Natural killer cell treated with Interleukin-12 subunit alpha and Interleukin-12 subunit beta and Interleukin-15 and Interleukin-18, amount 100 ng/mL, for 72 hours (primary cell): ENCODE data around the gene SLC29A3. TPM values are rescaled to one million over a fixed set of nuclear protein-coding genes. Genes with fewer than 3 reads are reported as not detected.

Source experiments
- ATAC-seq, 2 donors: fragments of 150-1000 bp; cut with Tn5 transposase in 1 of 2; sonication (Bioruptor Pico), chemical (Tn5 transposase) in 1 of 2; 2 replicates each; pipeline ENCODE4 v1.10.0; 2021
- DNase-seq: peaks from one replicate; pipeline ENCODE4 v3.0.0; 2022; ENCODE audit warnings: low spot score
- H3K27ac Mint-ChIP-seq, 2 donors: 1 replicate in 1 of 2; 2 replicates in 1 of 2; pipeline ENCODE4 v1.8.0; 2022; ENCODE audit warnings: mixed read lengths in 2 of 2, mild to moderate bottlenecking in 1 of 2, moderate library complexity in 1 of 2
- H3K27me3 Mint-ChIP-seq, 2 donors: 1 replicate in 1 of 2; 2 replicates in 1 of 2; pipeline ENCODE4 v1.8.0; 2022; ENCODE audit warnings: mixed read lengths in 2 of 2
- H3K36me3 Mint-ChIP-seq: one replicate; pipeline ENCODE4 v1.8.0; 2022; ENCODE audit warnings: mixed read lengths
- H3K4me1 Mint-ChIP-seq, 2 donors: 1 replicate in 1 of 2; 2 replicates in 1 of 2; pipeline ENCODE4 v1.8.0; 2022; ENCODE audit warnings: low read depth in 2 of 2, mixed read lengths in 2 of 2, mild to moderate bottlenecking in 1 of 2
- H3K4me3 Mint-ChIP-seq: one replicate; pipeline ENCODE4 v1.8.0; 2022; ENCODE audit warnings: mixed read lengths
- H3K9me3 Mint-ChIP-seq: 2 replicates; pipeline ENCODE4 v1.8.0; 2022; ENCODE audit warnings: mixed read lengths
- total RNA-seq, 2 donors: library from RNA; stranded (reverse); gene quantifications; one replicate each; pipeline ENCODE4 v1.2.3, GENCODE V29; 2022

SLC29A3 gene
- total RNA-seq, 2 donors from 2014 or later, result 3.4 to 3.6 TPM

DNA sequence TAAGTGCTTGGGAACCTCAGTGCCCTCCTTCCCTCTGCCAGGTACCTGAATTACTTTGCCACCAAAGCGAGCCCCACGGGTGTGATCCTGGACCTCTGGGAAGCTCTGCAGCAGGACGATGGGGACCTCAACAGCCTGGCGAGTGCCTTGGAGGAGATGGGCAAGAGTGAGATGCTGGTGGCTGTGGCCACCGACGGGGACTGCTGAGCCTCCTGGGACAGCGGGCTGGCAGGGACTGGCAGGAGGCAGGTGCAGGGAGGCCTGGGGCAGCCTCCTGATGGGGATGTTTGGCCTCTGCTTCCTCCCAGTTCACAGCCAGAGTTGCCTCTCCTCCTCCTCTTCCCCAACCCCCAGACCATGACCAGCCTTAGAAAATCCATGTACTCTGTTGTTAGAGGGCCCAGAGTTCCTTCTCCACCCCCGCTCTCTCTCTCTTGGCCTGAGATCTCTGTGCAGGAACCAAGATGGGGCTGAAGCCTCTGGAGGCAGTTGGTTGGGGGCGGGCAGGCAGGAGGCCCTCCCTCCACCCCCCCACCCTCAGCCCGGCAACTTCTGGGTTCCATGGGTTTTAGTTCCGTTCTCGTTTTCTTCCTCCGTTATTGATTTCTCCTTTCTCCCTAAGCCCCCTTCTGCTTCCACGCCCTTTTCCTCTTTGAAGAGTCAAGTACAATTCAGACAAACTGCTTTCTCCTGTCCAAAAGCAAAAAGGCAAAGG is 19.8 kb upstream of the SLC29A3 start:
- ATAC-seq, result no peak
- Mint-ChIP-seq H3K27me3 (peaks cover 8 to 10% of the 10 kb centered on the region in 2 donors), H3K9me3 (no peaks in the 10 kb centered on the region), H3K4me1 (peaks cover 0 to 3% of the 10 kb centered on the region in 2 donors), H3K4me3 (no peak overlapping the region), H3K27ac (no peak overlapping the region), H3K36me3 (no peaks in the 10 kb centered on the region)
- DNase-seq, result no peak

DNA sequence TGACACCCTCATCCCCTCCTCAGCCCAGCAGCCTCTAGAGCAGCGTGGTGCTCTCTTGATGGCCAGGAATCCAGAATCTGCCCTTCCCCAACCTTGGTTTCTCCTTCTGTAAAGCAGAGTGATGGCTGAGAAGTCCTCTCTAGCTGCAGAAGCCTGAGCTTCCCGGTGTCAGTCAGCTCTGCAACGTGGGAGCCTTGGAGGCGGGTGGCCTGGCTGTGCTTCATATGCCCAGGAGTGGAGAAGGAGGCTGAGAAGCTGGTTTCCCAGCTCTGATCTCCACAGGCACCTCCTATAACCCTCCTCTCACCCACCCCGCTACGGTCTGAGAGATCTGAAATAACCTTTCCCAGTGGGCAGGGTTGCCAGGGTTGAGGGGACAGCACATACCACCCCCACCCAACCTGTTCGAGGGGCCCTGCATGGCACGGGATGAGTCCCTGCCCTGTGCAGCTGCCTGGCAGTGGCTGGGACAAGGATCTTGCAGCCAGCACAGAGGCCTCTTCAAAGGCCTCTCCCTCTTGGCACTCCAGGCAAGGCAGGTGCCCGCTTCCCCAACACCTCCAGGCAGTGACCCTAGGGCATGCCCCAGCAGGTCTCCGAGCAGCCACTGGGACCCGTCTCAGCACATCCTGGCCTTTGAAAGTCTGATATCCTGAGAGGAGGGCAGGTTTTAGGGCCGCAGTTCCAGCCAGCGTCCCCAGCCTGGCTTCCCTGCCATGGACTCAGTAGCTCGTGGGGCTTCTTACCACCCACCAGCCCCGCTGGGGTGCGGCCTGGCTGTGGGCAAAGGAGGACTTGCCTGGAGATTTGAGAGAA is 18.3 kb upstream of the SLC29A3 start:
- Mint-ChIP-seq H3K4me1 (peaks cover 0 to 3% of the 10 kb centered on the region in 2 donors), H3K27me3 (peaks cover 5 to 7% of the 10 kb centered on the region in 2 donors), H3K27ac (no peak overlapping the region), H3K9me3 (no peaks in the 10 kb centered on the region), H3K4me3 (no peak overlapping the region), H3K36me3 (no peaks in the 10 kb centered on the region)
- ATAC-seq (no peak), DNase-seq (no peak)

DNA sequence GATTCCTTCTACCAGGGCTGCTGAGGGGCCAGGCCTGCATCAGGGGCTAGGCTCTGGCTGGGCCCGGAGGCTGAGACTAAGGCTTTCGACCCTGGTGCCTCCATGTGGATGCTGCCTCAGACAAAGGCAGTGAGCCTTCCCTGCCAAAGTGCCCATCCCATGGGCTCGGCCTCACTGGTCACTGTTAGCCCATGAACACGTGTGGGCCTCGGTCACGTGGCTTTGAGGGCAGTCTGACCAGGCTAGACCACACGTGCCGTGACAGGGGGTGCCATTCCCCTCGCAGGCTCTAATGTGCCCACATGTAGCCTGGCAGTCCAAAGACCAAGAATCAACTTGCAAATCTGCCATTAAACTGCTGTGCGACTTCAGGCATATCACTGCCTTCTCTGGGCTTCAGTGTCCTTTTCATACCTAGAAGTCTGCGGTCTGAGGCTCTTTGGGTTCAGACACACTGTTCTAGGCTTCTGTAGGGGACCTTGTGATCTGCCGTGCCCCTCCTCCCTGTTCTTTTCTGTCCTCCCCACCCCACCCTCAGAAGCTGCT is 17.6 kb upstream of the SLC29A3 start:
- Mint-ChIP-seq H3K27me3 (peaks cover 5 to 7% of the 10 kb centered on the region in 2 donors), H3K27ac (no peak overlapping the region), H3K9me3 (no peaks in the 10 kb centered on the region), H3K36me3 (no peaks in the 10 kb centered on the region), H3K4me1 (peaks cover 0 to 3% of the 10 kb centered on the region in 2 donors), H3K4me3 (no peak overlapping the region)
- DNase-seq (no peak), ATAC-seq (no peak)

DNA sequence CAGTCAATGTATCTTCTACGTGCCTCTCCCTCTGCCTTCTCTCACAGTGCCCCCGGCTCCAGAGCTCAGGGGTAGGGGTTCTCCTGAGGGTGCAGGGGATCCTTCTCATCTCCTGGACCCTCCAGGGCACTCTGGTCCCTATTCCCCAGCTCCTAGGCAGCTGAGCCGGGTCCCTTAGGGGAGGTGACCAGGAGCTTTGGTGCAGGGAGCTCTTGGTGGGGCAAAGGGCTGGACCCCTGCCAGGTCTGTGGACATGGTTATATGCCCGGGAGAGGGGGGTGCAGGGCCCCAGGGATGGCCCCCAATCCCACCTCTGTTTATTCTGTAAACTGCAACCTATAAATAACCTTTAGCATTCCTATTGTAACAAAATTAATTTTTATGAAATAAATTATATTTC is 16.6 kb upstream of the SLC29A3 start:
- Mint-ChIP-seq H3K27ac (no peak overlapping the region), H3K4me3 (no peak overlapping the region), H3K36me3 (no peaks in the 10 kb centered on the region), H3K9me3 (no peaks in the 10 kb centered on the region), H3K27me3 (peaks cover 5 to 7% of the 10 kb centered on the region in 2 donors), H3K4me1 (peaks cover 0 to 3% of the 10 kb centered on the region in 2 donors)
- ATAC-seq, result no peak
- no peak for DNase-seq

DNA sequence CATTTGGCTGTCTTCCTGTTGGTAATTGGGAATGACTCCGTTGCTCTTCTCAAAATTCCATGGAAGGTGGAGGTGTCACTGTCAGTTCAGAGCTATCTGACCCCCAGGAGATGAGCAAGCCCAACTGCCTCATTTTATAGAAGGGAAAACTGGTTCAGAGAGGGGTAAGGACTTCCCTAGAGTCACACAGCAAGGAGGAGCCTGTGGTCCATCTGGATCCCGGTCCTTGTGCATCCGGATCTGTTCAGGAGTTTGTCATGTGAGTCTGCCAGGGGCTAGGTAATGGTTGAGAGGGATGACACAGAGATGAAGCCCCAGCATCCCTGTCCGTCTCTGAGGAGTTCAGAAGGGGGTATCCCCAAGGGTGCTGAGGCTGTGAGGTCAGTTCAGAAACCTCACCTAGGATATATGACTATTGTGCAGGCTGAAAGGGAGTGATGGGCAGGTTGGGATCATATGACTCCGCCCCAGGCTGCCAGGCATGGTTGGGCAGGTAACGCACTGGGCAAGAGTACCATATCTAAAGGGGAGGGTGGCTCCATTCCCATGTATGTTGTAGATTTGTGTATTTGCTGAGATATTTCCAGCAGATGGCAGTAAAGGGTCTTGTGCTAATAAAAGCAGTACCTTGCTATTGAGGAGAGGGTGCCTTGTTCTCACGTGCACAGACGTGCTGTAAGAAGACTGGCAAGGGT is 16.0 kb upstream of the SLC29A3 start:
- no peak overlapping the region for H3K4me3 Mint-ChIP-seq
- no peaks in the 10 kb centered on the region for H3K36me3 Mint-ChIP-seq
- no peaks in the 10 kb centered on the region for H3K9me3 Mint-ChIP-seq

DNA sequence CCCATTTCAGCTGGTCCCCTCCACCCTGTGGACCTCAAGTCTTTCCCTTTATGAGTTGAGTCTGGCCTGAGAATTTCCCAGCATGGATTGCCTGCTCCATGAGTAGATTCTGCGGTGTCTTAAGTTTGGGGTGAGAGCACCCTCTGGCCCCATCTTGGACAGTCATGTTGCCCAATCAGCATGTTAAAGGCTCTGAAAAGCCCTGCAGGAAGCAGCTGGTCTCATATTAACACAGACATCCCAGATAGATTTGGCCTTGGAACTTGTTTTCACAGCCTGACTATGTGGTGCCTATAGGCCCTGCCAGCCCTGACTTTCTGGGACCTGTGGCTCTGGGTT is 15.5 kb upstream of the SLC29A3 start:
- Mint-ChIP-seq H3K27ac (no peak overlapping the region), H3K9me3 (no peaks in the 10 kb centered on the region), H3K27me3 (peaks cover 5 to 7% of the 10 kb centered on the region in 2 donors), H3K4me1 (peaks cover 0 to 3% of the 10 kb centered on the region in 2 donors), H3K4me3 (no peak overlapping the region), H3K36me3 (no peaks in the 10 kb centered on the region)
- ATAC-seq (no peak), DNase-seq (no peak)

More for the DNA sequence above, 16.0 kb upstream of the SLC29A3 start:
- Mint-ChIP-seq H3K4me1 (peaks cover 0 to 3% of the 10 kb centered on the region in 2 donors), H3K27me3 (peaks cover 5 to 7% of the 10 kb centered on the region in 2 donors), H3K27ac (no peak overlapping the region)
- DNase-seq, result no peak
- ATAC-seq, result no peak

DNA sequence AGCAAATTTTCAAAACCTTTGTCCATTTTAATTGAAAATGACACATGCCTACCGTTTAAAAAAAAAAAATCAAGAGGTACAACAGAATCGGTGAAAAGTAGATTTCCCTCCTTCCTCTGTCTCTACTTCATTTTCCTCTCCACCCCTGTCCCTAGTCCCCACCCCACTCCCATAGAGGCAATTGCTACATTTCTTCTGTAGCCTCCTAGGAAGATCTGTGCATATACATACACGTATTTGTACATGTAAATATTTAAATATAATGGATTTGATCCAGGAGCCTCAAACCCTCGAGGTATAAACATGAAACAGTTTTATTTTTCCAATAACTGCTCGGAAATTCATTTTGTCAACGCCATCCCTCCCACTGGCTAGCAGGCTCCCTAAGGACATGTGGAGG is 14.1 kb upstream of the SLC29A3 start:
- H3K4me1 Mint-ChIP-seq, result no peaks in the 10 kb centered on the region
- H3K4me3 Mint-ChIP-seq, result no peak overlapping the region
- H3K36me3 Mint-ChIP-seq, result no peaks in the 10 kb centered on the region
- DNase-seq (no peak), ATAC-seq (no peak)
- no peaks in the 10 kb centered on the region for H3K9me3 Mint-ChIP-seq
- peaks cover 0 to 2% of the 10 kb centered on the region in 2 donors for H3K27me3 Mint-ChIP-seq
- H3K27ac Mint-ChIP-seq, result no peak overlapping the region

DNA sequence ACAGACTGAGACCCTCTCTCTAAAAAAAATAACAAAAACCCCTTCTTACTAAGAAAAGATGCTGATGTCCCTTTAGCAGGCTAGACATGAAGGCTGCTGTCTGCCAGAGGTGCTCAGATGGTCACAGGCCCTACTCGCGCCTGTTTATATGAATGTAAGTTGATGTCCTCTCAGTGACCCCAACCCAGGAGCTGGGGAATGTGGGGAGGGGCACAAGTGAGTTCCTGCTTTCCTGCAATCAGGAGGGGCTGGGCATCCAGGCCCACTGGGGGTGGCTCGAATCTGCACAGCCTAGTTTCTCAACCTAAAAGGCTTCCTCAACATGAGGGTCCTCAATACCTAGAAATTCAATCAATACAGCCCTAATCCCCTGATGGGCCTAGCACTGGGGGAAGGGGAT is 12.1 kb upstream of the SLC29A3 start:
- no peaks in the 10 kb centered on the region for H3K9me3 Mint-ChIP-seq
- no peaks in the 10 kb centered on the region for H3K4me1 Mint-ChIP-seq
- no peak overlapping the region for H3K27ac Mint-ChIP-seq
- no peak overlapping the region for H3K4me3 Mint-ChIP-seq
- peaks cover 6 to 8% of the 10 kb centered on the region in 2 donors for H3K27me3 Mint-ChIP-seq
- DNase-seq, result no peak
- no peak for ATAC-seq
- H3K36me3 Mint-ChIP-seq, result no peaks in the 10 kb centered on the region

DNA sequence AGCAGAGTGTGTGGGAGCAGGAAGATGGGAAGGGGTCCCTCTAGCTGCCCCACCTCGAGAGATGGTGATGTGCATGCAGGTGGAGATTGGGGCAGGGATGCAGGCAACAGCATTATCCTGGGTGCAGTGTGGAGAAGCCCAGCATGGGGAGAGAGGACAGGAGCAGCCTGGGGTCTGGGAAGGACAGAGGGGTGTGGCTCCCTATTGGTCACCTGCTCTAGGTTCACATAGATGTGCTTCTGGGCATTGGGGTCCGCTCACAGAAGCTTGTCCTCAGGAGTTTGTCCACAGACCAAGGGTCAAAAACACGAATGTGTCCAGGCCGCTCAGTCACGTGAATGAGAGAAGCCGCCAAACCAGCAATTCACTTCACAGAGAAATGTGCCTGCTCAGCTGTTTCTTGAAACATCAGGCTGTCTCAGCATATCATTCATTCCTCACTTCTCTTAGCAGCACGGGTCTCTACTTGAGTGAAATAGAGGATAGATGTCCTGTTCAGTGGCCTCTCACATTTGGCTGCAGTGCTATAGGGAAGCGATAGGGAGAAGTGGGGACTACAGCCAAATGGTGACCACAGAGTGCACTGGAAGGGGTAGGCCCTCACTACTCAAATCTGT is 11.5 kb upstream of the SLC29A3 start:
- H3K36me3 Mint-ChIP-seq, result no peaks in the 10 kb centered on the region
- H3K4me1 Mint-ChIP-seq, result no peaks in the 10 kb centered on the region
- ATAC-seq (peak in 1 of 2 donors; percentile 49), DNase-seq (no peak)
- H3K27ac Mint-ChIP-seq, result no peak overlapping the region
- H3K27me3 Mint-ChIP-seq, result peaks cover 7 to 8% of the 10 kb centered on the region in 2 donors
- no peaks in the 10 kb centered on the region for H3K9me3 Mint-ChIP-seq
- no peak overlapping the region for H3K4me3 Mint-ChIP-seq

DNA sequence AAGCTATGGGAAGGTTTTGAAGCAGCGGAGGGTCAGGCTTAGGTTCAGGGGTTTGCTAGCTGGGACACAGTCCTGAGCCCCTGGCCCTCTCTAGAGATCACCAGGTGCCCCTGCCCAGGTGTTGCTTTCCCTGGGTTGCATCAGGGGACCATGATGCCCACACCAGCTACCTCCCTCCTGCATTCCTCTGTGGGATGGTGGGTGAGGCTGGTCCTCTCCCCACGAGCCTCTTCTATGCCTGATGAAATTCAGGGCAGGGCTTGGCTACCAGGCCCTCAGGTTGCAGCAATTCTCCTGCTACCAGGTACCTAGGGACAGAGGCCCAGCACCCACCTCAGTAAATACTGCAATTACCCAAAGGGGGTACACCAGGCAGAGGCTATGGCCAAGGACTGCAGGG is 10.8 kb upstream of the SLC29A3 start:
- no peak overlapping the region for H3K27ac Mint-ChIP-seq
- H3K27me3 Mint-ChIP-seq, result peaks cover 13 to 14% of the 10 kb centered on the region in 2 donors
- no peak overlapping the region for H3K4me3 Mint-ChIP-seq
- DNase-seq (no peak), ATAC-seq (peak in 1 of 2 donors; percentile 29)
- no peaks in the 10 kb centered on the region for H3K4me1 Mint-ChIP-seq
- H3K36me3 Mint-ChIP-seq, result no peaks in the 10 kb centered on the region
- H3K9me3 Mint-ChIP-seq, result no peaks in the 10 kb centered on the region

DNA sequence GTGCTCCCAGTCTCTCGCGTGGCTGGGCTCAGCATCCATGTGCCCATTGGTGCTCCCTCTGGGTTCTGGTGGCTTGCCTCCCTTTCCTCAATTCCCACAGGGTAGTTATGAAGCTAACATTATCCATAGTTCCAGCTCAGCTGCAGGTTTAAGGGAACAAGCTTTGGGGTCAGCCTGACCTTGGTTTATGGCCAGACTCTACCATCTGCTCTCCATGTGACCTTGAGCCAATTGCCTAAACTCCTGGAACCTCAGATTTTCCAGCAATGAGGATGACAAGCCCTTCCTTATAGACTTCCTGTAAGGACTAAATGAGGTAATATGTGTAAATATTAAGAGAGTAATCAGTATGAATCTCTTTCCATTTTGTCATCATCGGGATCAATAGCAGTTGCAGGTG is 10.1 kb upstream of the SLC29A3 start:
- no peaks in the 10 kb centered on the region for H3K4me1 Mint-ChIP-seq
- H3K9me3 Mint-ChIP-seq, result no peaks in the 10 kb centered on the region
- H3K4me3 Mint-ChIP-seq, result no peak overlapping the region
- H3K27ac Mint-ChIP-seq, result no peak overlapping the region
- DNase-seq (no peak), ATAC-seq (no peak)
- H3K36me3 Mint-ChIP-seq, result no peaks in the 10 kb centered on the region
- H3K27me3 Mint-ChIP-seq, result peaks cover 18% of the 10 kb centered on the region in 2 donors

DNA sequence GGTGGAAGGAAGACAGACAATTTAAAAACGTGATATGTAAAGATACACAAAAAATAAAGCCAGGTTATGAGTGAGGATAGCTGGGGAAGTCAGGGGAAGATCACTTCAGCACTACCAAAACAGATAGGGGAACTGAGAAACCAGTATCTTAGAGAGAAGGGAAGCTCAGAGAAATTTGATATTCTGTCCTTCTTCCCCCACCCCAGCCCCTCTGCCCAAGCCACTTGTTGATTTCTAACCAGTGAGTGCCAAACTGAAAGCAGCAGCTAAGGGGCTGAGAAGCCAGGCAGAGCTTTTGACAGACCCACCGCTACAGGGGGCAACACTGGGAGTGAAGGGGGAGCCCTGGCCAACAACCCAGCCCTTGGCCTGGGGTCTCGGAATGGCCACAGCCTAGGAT is 9.1 kb upstream of the SLC29A3 start:
- Mint-ChIP-seq H3K4me1 (no peaks in the 10 kb centered on the region), H3K27me3 (peaks cover 18% of the 10 kb centered on the region in 2 donors), H3K4me3 (no peak overlapping the region), H3K27ac (no peak overlapping the region), H3K36me3 (no peaks in the 10 kb centered on the region), H3K9me3 (no peaks in the 10 kb centered on the region)
- DNase-seq, result no peak
- ATAC-seq, result no peak

DNA sequence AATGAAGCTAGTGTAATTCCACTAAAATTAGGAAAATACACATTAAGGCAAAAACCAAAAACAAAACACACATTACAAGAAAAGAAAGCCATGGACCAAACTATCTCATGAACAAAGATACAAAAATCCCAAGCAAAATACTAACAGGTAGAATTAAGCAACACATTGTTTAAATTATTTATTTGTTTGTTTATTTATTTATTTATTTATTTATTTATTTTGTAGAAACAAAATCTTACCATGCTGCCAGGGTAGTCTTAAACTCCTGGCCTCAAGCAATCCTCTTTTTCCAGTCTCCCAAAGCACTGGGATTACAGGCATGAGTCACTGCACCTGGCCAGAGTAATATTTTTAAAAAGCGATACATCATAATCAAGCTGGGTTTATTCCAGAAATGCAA is 6.8 kb upstream of the SLC29A3 start:
- Mint-ChIP-seq H3K4me3 (no peak overlapping the region), H3K27me3 (peaks cover 18% of the 10 kb centered on the region in 2 donors)
- DNase-seq, result no peak

More for the DNA sequence above, 6.8 kb upstream of the SLC29A3 start:
- H3K4me1 Mint-ChIP-seq, result no peaks in the 10 kb centered on the region
- ATAC-seq, result no peak
- no peaks in the 10 kb centered on the region for H3K36me3 Mint-ChIP-seq
- no peaks in the 10 kb centered on the region for H3K9me3 Mint-ChIP-seq
- no peak overlapping the region for H3K27ac Mint-ChIP-seq
